Hematopoietic multipotent progenitor cell treated with erythropoietin and hydrocortisone succinate and interleukin-3 and kit ligand, for 4 days (in vitro differentiated cells): Measurements from ENCODE around the gene PDE3B.
"Not testable (repeated sequence)": the region's sequence is repeated elsewhere in the genome, so short reads cannot be mapped to it uniquely, and the experiment has no call there.

ENCODE experiments used
- DNase-seq: peaks from one replicate; pipeline ENCODE4 v3.0.0-alpha.2; 2015

PDE3B gene

DNA sequence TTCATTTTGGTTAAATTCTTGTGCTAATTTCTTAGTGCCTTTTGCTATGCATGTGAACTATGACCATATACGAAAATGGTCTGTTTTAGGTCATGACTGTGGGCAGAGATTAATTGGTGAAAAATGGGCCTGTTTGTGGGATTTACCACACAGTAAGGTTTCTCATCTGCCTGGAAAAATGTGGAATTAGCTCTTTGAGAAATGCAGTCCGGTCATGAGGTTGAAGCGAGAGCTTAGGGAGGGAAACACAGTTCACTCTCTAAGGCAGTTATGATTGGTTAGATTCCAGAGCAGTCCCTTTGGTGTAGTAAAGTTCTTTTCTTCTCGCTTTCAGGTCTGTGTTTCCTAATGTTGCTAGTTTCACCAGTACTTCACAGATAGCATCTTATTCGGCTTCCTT is 1.2 kb upstream of the PDE3B start:
- no peak for DNase-seq

DNA sequence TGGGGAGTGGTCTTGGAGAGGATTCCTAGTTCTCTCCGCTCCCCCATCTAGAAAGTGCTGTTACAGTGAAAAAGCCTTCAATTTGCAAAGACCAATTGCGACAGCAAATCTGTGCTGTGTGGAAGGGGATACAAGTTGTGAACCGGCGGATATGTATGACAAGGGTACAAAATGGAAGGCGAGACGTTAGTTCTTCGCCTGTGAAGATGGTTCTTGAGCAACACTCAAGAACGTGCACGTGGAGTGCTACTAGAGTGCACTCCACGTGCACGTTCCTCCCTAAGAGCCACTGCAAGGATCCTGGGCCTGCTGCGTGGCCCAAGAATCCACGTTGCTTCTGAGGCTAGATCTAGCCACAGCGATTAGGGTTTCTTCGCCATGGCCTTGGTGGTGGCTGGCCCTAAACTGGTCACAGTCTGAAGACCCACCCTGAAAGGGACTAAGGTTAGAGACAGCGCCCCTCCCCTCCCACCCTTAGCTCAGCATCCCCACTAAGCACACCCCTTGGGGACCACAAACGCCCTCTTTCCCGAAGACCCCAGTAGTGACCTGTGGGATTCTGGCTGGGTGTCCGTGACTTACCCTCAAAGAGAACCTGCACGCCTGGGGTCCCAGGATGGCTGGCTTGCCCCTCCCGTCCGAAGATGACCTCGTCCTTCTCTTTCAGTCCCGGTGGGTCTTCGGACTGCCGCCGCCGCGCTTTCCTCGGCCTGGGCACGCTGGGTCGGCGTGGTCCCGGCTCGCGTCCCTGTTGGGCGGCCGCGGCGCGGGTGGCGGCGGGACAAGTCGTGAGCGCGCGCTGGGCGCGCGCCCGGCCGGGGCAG is 519 bp upstream of the PDE3B start:
- no peak for DNase-seq

DNA sequence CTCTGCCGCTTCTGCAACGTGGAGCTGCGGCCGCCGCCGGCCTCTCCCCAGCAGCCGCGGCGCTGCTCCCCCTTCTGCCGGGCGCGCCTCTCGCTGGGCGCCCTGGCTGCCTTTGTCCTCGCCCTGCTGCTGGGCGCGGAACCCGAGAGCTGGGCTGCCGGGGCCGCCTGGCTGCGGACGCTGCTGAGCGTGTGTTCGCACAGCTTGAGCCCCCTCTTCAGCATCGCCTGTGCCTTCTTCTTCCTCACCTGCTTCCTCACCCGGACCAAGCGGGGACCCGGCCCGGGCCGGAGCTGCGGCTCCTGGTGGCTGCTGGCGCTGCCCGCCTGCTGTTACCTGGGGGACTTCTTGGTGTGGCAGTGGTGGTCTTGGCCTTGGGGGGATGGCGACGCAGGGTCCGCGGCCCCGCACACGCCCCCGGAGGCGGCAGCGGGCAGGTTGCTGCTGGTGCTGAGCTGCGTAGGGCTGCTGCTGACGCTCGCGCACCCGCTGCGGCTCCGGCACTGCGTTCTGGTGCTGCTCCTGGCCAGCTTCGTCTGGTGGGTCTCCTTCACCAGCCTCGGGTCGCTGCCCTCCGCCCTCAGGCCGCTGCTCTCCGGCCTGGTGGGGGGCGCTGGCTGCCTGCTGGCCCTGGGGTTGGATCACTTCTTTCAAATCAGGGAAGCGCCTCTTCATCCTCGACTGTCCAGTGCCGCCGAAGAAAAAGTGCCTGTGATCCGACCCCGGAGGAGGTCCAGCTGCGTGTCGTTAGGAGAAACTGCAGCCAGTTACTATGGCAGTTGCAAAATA is 816 bp downstream of the PDE3B start:
- DNase-seq, result peak; percentile 67

DNA sequence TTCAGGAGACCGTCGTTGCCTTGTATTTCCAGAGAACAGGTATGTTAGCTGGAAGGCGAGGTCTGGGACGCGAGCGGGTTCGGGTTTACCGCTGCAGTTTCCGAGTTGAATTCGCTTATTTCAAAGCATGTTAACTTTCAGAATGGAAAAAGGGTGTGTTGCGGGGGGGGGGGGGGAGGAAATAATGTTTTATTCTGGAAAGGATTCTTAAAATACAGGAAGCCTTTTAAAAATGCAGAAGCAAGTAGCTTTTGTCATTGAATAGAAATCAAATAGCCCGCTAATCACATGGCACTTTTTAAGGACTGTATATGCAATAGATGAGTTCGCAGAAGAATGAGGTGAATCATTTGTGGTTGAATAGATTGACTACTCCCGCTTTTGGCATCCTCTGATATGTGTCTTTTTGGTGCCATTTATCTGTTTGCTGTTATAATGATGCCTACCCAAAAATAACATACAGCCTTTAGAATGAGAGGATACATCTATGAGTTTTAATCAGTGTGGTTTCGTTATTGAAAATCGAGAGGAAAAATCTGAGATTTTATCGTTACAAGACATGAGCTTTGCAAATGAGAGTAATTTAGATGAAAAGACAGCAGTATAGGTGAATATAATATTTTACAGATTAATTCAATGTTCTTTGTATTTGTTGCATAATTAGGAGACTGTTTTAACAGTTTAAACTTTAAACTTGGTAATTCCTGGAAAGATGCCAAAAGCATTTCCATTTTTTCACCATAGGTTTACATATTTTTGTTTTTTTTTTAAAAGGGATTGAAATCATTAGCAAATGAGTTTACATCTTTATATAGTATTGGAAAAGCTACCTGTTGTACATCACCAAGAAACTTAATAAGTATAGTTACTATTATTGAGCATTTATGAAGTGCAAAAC is 1.7 kb downstream of the PDE3B start:
- DNase-seq, result peak; percentile 60

DNA sequence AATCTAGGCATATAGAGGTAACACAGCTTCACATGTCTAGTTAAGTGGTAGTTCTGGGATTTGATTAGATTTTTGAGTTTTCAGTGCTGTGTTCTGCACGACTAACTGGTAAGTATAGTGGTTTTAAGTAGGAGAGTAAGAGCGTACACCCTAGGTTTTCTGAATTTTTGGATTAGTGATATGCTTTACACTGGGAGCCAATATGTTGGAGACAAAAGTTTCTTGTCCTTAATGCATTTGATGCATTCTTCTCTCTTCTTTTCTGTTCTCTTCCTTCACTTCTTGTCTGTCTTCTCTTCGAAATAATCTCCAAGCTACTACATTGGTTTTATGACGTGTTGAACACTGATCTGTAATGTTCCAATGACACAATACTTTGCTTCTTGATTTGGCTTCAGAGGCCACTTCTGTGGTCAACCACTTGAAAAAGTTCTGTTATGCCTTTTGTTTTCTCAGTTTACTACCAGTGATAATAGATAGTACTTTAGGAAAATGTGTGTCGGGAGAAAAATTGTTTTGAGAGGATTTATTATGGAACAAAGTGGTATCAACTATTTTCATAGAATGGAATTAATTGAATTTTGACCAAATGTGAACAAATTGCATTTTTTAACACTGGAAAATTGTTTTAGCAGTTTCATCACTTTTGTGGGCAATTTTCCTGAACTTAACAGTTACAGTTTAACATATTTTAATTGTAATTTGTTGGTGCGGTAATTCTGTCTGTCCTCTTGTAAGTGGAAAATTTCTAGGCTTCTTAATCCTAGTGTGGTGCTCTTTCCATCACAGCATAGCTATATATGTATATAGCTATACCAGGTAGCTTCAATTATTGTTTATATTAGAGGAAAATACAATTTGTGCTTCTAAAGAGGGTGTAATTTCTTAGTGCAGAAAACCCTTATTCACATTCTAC is 2.6 kb downstream of the PDE3B start:
- peak; percentile 45 for DNase-seq

- no peak for DNase-seq
Measured at GRCh38 chr11:14650064-14650463, 6.5 kb downstream of the PDE3B start.

DNA sequence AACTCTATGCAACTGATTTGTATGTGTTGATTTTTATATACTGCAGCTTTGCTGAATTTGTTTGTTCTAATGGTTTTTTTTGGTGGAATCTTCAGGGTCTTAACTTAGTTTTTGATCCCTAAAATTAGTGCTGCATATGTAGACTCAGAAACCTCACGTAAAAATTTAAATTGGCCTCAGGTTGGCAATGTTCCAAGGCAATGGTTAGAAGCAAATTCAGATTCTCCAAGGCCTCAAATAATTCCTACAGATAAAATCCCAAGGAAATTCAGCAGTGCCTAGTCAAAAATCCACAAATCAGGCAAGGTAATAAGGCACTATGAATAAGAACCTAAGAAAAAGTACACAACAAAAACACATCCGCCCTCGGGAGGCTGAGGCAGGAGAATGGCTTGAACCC is 9.5 kb downstream of the PDE3B start:
- DNase-seq, result no peak

DNA sequence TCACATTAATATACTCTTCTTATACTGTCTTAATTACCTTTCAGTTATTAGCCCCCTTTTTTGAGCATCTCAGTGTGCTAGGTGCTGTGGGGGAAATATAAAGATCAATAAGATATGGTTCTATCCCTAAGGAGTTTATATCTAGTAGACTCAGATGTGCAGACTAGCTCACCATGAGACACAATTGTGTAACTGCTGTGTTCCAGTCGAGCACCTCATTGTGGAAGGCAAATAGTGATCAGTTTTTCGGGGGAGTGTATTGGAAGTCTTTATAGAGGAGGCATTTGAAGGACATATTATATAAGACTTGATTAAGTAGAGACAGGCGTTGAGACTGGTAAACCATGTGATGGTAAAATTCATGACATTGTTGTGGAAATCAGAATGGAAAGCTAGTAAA is 11.8 kb downstream of the PDE3B start:
- no peak for DNase-seq

DNA sequence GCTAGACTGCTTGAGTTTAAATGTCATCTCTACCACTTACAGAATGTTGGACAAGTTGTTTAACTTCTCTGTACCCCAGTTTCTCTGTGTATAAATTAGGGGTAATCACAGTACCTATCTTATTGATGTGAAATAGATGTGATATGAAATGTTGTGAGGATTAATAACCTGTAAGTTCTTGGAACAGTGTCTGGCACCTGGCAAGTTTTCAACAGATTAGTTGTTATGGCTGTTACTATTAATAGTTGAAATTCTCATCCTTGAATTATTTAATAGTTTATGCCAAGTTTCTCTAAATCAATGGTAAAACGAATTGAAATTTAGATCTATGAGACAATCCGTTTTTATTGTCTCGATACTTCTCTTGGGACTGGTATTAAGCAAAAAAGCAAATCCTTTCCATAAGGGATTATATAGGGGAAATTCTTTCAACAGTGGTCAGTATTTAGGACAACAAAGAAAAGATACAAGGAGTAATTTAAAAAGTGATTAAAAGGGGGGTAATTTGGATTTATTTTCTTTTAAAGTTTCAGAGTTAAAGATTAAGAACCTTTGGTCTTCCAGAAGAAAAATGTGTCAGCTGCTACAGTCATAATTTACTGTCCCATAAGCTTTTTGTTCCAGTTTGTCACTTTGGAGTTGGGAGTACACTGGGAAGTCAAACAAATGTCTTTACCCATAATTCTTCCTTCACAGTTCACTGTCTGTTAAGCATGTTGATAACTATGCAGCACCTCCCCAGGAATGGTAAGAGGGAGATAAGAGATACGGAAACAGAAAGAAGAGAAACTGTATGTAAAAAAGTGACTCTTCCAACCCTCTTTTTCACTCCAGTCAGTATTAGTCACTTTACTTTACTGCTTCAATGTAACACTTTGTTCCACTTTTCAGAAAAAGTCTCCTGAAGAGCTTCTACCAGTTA is 13.2 kb downstream of the PDE3B start:
- DNase-seq, result peak; percentile 79

DNA sequence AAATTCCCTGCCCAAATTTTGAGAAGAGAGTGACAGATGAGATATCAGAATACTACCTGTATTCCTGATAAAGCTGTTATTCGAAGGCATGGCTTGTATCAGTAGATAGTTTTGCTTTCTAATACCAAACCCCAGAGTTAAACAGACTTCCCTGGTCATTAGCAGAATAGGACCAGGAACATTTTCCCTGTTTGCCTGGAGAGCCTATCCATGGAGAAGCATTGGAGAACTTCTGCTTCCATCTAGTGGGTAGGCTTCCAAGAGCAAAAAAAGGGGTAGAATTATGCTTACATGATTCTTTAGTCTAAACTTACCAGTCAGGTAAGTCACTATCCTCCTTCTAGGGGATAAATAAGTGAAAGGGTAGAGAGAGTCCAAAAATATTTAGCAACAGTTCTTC is 14.2 kb downstream of the PDE3B start:
- no peak for DNase-seq

DNA sequence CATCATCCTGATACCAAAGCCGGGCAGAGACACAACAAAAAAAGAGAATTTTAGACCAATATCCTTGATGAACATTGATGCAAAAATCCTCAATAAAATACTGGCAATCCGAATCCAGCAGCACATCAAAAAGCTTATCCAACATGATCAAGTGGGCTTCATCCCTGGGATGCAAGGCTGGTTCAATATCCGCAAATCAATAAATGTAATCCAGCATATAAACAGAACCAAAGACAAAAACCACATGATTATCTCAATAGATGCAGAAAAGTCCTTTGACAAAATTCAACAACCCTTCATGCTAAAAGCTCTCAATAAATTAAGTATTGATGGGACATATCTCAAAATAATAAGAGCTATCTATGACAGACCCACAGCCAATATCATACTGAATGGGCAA is 21.3 kb downstream of the PDE3B start:
- DNase-seq, result not testable (repeated sequence)

GRCh38 chr11:14667329-14667728 is 23.7 kb downstream of the PDE3B start:
- not testable (repeated sequence) for DNase-seq

DNA sequence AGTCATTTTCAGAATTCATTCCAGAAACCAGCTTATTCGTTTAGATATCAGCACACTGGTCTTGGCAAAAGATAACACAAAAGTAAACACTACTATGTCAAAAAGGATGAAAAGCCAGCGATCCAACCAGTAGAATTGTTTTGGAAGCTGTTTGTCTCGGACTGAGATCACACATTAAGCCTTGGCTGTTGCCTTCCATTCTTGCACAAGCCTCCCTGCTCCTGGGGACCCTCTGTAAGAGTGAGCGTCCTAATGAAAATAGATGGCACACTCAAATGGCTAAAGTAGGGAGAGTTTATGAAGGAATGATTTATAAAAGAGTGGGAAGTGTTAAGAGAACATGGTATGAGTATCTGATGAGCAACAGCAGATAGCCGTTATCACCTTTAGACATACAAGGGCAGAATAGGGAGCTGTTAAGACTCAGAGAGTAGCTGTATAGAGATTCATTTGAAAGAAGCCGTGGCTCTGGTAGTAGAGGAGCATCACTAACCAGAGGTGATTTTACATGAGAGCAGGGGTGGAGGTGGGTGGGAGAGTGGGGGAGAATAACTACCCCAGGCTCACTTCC is 25.2 kb downstream of the PDE3B start:
- no peak for DNase-seq

DNA sequence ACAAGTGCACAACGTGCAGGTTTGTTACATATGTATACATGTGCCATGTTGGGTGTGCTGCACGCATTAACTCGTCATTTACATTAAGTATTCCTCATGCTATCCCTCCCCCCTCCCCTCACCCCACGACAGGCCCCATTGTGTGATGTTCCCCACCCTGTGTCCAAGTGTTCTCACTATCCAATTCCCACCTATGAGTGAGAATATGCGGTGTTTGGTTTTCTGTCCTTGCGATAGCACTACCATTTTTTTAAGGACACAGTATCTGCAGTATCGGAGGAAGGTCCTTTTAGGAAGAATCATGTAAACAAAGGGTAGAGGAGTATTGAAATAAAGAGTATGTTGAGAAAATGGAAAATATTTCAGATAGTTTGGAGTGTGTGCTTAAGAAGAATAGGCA is 25.9 kb downstream of the PDE3B start:
- DNase-seq, result no peak

- no peak for DNase-seq
Measured at GRCh38 chr11:14669958-14670357, 26.4 kb downstream of the PDE3B start.

DNA sequence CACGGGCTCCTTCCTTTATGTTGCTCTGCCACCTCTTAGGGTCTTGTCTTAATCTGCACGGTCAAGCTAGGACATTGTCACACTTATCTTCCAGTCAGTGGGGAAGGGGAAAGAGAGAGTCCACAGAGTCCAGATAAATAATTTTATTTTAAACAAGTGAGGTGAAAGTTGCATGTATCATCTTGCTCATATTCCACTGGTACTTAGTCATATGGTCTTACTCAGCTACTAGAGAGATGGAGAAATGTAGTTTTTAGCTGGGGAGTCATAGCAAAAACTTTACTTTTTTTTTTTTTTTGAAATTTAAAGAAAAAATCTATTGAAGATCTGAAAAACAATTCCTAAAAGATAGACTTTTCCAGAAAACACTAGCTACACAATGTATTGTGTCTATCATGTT is 29.0 kb downstream of the PDE3B start:
- DNase-seq, result no peak

DNA sequence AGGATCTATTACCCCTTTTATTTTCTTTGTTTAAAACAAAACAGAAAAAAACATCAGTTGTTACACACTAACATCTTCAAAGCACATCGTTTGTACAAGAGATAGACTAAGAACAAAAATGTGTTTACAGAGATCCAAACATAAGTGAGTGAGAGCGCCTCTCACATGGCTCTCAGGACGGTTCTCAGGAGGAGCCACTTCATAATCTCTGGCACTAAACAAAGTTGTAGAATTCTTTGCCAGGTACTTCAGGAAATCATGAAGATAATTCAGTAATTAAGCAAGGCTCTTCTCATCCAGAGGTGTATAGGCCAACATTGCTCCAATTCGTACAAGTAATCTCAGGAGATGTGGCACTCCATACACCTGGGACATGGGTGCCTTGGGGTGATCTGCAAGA is 29.8 kb downstream of the PDE3B start:
- DNase-seq, result no peak

DNA sequence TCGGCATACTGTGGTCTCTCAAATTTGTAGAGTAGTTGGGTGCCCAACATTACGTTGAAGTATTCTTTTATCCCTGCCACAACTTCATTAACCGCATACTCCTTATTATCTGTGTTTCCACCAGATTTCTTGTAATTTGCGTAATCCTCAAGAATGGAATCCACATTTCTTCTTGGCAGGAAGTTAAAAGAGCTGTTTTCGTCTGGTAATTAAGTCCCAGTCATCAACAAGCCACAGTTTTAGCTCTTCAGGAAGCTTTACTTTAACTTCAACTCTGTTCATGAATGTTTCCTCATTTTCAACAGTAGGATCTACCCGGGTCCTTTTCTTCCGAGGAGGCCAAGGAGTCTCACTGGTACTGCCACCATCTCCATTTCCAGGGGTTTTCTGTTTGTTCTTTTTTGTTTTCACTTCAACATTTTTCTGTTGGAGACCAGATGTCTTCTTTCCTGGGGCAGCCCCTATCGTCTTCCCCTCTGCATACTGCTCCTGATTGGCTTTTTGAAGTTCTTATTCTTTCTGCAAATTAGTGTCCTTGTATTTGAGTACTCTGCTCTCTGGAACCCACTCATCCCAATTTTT is 30.3 kb downstream of the PDE3B start:
- peak; percentile 20 for DNase-seq

- DNase-seq, result no peak
Measured at GRCh38 chr11:14676068-14676467, 32.5 kb downstream of the PDE3B start.

DNA sequence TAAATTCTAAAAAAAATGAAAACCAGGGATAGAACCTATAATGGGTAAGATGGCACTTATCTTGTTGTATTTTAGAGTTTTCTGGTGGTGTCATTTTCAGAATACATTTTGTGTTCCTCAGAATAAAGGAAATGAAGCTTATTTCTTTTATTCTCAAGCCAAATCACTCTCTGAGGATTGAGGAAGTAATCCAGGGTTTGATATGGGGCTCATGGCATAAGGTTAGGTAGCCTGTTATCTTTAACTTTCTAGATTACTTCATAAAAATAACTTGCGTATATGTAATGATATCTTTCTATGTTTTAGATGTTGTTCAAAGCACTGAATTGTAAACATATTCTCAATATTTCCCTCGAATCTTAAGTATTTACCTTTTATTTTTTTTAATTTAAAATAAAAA is 33.5 kb downstream of the PDE3B start:
- DNase-seq, result peak; percentile 29
